ENCODE results near the gene PRKCA.
"Not testable (repeated sequence)": the region's sequence is repeated elsewhere in the genome, so short reads cannot be mapped to it uniquely, and the experiment has no call there.

The PRKCA gene

GRCh38 chr17:66292353-66292752 lies 10.1 kb upstream of the PRKCA start:
- no peak overlapping the region for H3K9ac ChIP-seq (ENCODE audit: low read length)
- no peaks in the 10 kb centered on the region for H3K27me3 ChIP-seq (ENCODE audit: control insufficient read depth in 1 of 2, insufficient read depth in 2 of 2, low read length in 2 of 2)
- H3K4me1 ChIP-seq (ENCODE audit: insufficient read depth, low read length): no peaks in the 10 kb centered on the region
- H3K9me3 ChIP-seq (ENCODE audit: low read length): no peaks in the 10 kb centered on the region
- H3K36me3 ChIP-seq (ENCODE audit: insufficient read depth, low read length): no peaks in the 10 kb centered on the region
- H3K4me3 ChIP-seq (ENCODE audit: low read depth in 1 of 2, low read length in 2 of 2): no peak overlapping the region
- H3K27ac ChIP-seq (ENCODE audit: low read depth, low read length): no peak overlapping the region

GRCh38 chr17:66296289-66296725 lies 6.1 kb upstream of the PRKCA start:
- H3K4me1 ChIP-seq (ENCODE audit: insufficient read depth, low read length): peaks cover 1% of the 10 kb centered on the region
- H3K27me3 ChIP-seq (ENCODE audit: control insufficient read depth in 1 of 2, insufficient read depth in 2 of 2, low read length in 2 of 2): no peaks in the 10 kb centered on the region

GRCh38 chr17:66297443-66297842 lies 5.0 kb upstream of the PRKCA start:
- not testable (repeated sequence) for H3K4me3 ChIP-seq (ENCODE audit: low read depth in 1 of 2, low read length in 2 of 2); H3K4me1 ChIP-seq (ENCODE audit: insufficient read depth, low read length); H3K27ac ChIP-seq (ENCODE audit: low read depth, low read length); H3K36me3 ChIP-seq (ENCODE audit: insufficient read depth, low read length); H3K27me3 ChIP-seq (ENCODE audit: control insufficient read depth in 1 of 2, insufficient read depth in 2 of 2, low read length in 2 of 2); H3K9ac ChIP-seq (ENCODE audit: low read length); H3K9me3 ChIP-seq (ENCODE audit: low read length)

More at GRCh38 chr17:66296289-66296725, 6.1 kb upstream of the PRKCA start:
- H3K36me3 ChIP-seq (ENCODE audit: insufficient read depth, low read length): no peaks in the 10 kb centered on the region
- H3K27ac ChIP-seq (ENCODE audit: low read depth, low read length): no peak overlapping the region
- H3K9ac ChIP-seq (ENCODE audit: low read length): no peak overlapping the region
- no peak overlapping the region for H3K4me3 ChIP-seq (ENCODE audit: low read depth in 1 of 2, low read length in 2 of 2)
- no peaks in the 10 kb centered on the region for H3K9me3 ChIP-seq (ENCODE audit: low read length)

GRCh38 chr17:66299711-66300110 lies 2.7 kb upstream of the PRKCA start:
- Histone ChIP-seq H3K36me3 (ENCODE audit: insufficient read depth, low read length) (no peaks in the 10 kb centered on the region), H3K27me3 (ENCODE audit: control insufficient read depth in 1 of 2, insufficient read depth in 2 of 2, low read length in 2 of 2) (no peaks in the 10 kb centered on the region), H3K27ac (ENCODE audit: low read depth, low read length) (no peak overlapping the region), H3K9me3 (ENCODE audit: low read length) (no peaks in the 10 kb centered on the region), H3K4me1 (ENCODE audit: insufficient read depth, low read length) (peaks cover 6% of the 10 kb centered on the region), H3K9ac (ENCODE audit: low read length) (no peak overlapping the region), H3K4me3 (ENCODE audit: low read depth in 1 of 2, low read length in 2 of 2) (no peak overlapping the region)

GRCh38 chr17:66300956-66301355 lies 1.5 kb upstream of the PRKCA start:
- Histone ChIP-seq H3K9me3 (ENCODE audit: low read length) (no peaks in the 10 kb centered on the region), H3K36me3 (ENCODE audit: insufficient read depth, low read length) (no peaks in the 10 kb centered on the region), H3K4me1 (ENCODE audit: insufficient read depth, low read length) (peaks cover 6% of the 10 kb centered on the region), H3K4me3 (ENCODE audit: low read depth in 1 of 2, low read length in 2 of 2) (no peak overlapping the region), H3K27me3 (ENCODE audit: control insufficient read depth in 1 of 2, insufficient read depth in 2 of 2, low read length in 2 of 2) (no peaks in the 10 kb centered on the region), H3K27ac (ENCODE audit: low read depth, low read length) (no peak overlapping the region), H3K9ac (ENCODE audit: low read length) (no peak overlapping the region)

GRCh38 chr17:66301367-66301863 lies 998 bp upstream of the PRKCA start:
- Histone ChIP-seq H3K4me1 (ENCODE audit: insufficient read depth, low read length) (peaks cover 9% of the 10 kb centered on the region), H3K36me3 (ENCODE audit: insufficient read depth, low read length) (no peaks in the 10 kb centered on the region), H3K27me3 (ENCODE audit: control insufficient read depth in 1 of 2, insufficient read depth in 2 of 2, low read length in 2 of 2) (no peaks in the 10 kb centered on the region), H3K4me3 (ENCODE audit: low read depth in 1 of 2, low read length in 2 of 2) (peak overlapping the region; percentile 76 to 78), H3K9me3 (ENCODE audit: low read length) (no peaks in the 10 kb centered on the region), H3K9ac (ENCODE audit: low read length) (peak overlapping the region; percentile 59), H3K27ac (ENCODE audit: low read depth, low read length) (peak overlapping the region; percentile 47)

- H3K4me1 ChIP-seq (ENCODE audit: insufficient read depth, low read length): peaks cover 13% of the 10 kb centered on the region
- peak overlapping the region; percentile 17 for H3K9ac ChIP-seq (ENCODE audit: low read length)
- peak overlapping the region; percentile 87 for H3K27ac ChIP-seq (ENCODE audit: low read depth, low read length)
Measured at GRCh38 chr17:66302761-66303626, 581 bp downstream of the PRKCA start.

GRCh38 chr17:66304304-66305174 lies 2.1 kb downstream of the PRKCA start:
- Histone ChIP-seq H3K36me3 (ENCODE audit: insufficient read depth, low read length) (no peaks in the 10 kb centered on the region), H3K27ac (ENCODE audit: low read depth, low read length) (peak overlapping the region; percentile 87), H3K4me3 (ENCODE audit: low read depth in 1 of 2, low read length in 2 of 2) (peak overlapping the region; percentile 63 to 84), H3K4me1 (ENCODE audit: insufficient read depth, low read length) (peaks cover 19% of the 10 kb centered on the region), H3K27me3 (ENCODE audit: control insufficient read depth in 1 of 2, insufficient read depth in 2 of 2, low read length in 2 of 2) (no peaks in the 10 kb centered on the region), H3K9ac (ENCODE audit: low read length) (peak overlapping the region; percentile 51), H3K9me3 (ENCODE audit: low read length) (no peaks in the 10 kb centered on the region)

More at GRCh38 chr17:66302761-66303626, 581 bp downstream of the PRKCA start:
- H3K36me3 ChIP-seq (ENCODE audit: insufficient read depth, low read length): no peaks in the 10 kb centered on the region
- H3K27me3 ChIP-seq (ENCODE audit: control insufficient read depth in 1 of 2, insufficient read depth in 2 of 2, low read length in 2 of 2): no peaks in the 10 kb centered on the region
- H3K4me3 ChIP-seq (ENCODE audit: low read depth in 1 of 2, low read length in 2 of 2): peak overlapping the region; percentile 63 to 84
- H3K9me3 ChIP-seq (ENCODE audit: low read length): no peaks in the 10 kb centered on the region

GRCh38 chr17:66306446-66306845 lies 4.0 kb downstream of the PRKCA start:
- no peaks in the 10 kb centered on the region for H3K9me3 ChIP-seq (ENCODE audit: low read length)
- peak overlapping the region in 1 of 2 donors; percentile 4 for H3K4me3 ChIP-seq (ENCODE audit: low read depth in 1 of 2, low read length in 2 of 2)
- no peak overlapping the region for H3K27ac ChIP-seq (ENCODE audit: low read depth, low read length)
- no peaks in the 10 kb centered on the region for H3K27me3 ChIP-seq (ENCODE audit: control insufficient read depth in 1 of 2, insufficient read depth in 2 of 2, low read length in 2 of 2)
- no peaks in the 10 kb centered on the region for H3K36me3 ChIP-seq (ENCODE audit: insufficient read depth, low read length)
- H3K4me1 ChIP-seq (ENCODE audit: insufficient read depth, low read length): peaks cover 16% of the 10 kb centered on the region
- H3K9ac ChIP-seq (ENCODE audit: low read length): no peak overlapping the region

- Histone ChIP-seq H3K36me3 (ENCODE audit: insufficient read depth, low read length) (no peaks in the 10 kb centered on the region), H3K4me3 (ENCODE audit: low read depth in 1 of 2, low read length in 2 of 2) (no peak overlapping the region), H3K9ac (ENCODE audit: low read length) (no peak overlapping the region), H3K27me3 (ENCODE audit: control insufficient read depth in 1 of 2, insufficient read depth in 2 of 2, low read length in 2 of 2) (no peaks in the 10 kb centered on the region), H3K27ac (ENCODE audit: low read depth, low read length) (no peak overlapping the region), H3K4me1 (ENCODE audit: insufficient read depth, low read length) (peaks cover 13% of the 10 kb centered on the region), H3K9me3 (ENCODE audit: low read length) (no peaks in the 10 kb centered on the region)
Measured at GRCh38 chr17:66307257-66307656, 4.8 kb downstream of the PRKCA start.

GRCh38 chr17:66308856-66309255 lies 6.4 kb downstream of the PRKCA start:
- peaks cover 22% of the 10 kb centered on the region for H3K4me1 ChIP-seq (ENCODE audit: insufficient read depth, low read length)
- H3K9ac ChIP-seq (ENCODE audit: low read length): no peak overlapping the region
- H3K36me3 ChIP-seq (ENCODE audit: insufficient read depth, low read length): no peaks in the 10 kb centered on the region
- H3K9me3 ChIP-seq (ENCODE audit: low read length): no peaks in the 10 kb centered on the region
- H3K27ac ChIP-seq (ENCODE audit: low read depth, low read length): no peak overlapping the region
- no peaks in the 10 kb centered on the region for H3K27me3 ChIP-seq (ENCODE audit: control insufficient read depth in 1 of 2, insufficient read depth in 2 of 2, low read length in 2 of 2)
- H3K4me3 ChIP-seq (ENCODE audit: low read depth in 1 of 2, low read length in 2 of 2): no peak overlapping the region
